Middle frontal gyrus (tissue), 1 donor: ENCODE results near the gene SNX27.
A peak's percentile ranks its signal among the peaks of the same experiment; 100 is the strongest.
"Not testable (repeated sequence)": the region's sequence is repeated elsewhere in the genome, so short reads cannot be mapped to it uniquely, and the experiment has no call there.

Experiments
- DNase-seq: peaks from one replicate; pipeline ENCODE4 v3.0.0-alpha.2; 2015; ENCODE audit warnings: low spot score; ENCODE audit errors: extremely low spot score

SNX27 gene

GRCh38 chr1:151638812-151639211 is 27.0 kb downstream of the SNX27 start:
- no peak for DNase-seq

- DNase-seq = no peak
Measured at GRCh38 chr1:151639466-151639865, 27.6 kb downstream of the SNX27 start.

GRCh38 chr1:151641229-151641628 is 29.4 kb downstream of the SNX27 start:
- DNase-seq = no peak

DNA sequence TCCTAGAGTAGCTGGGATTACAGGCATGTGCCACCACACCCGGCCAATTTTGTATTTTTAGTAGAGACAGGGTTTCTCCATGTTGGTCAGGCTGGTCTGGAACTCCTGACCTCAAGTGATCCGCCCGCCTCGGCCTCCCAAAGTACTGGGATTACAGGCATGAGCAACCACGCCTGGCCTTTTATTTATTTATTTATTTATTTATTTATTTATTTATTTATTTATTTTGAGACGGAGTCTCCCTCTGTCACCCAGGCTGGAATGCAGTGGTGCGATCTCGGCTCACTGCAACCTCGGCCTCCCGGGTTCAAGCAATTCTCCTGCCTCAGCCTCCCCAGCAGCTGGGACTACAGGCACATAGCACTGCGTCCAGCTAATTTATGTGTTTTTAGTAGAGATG is 31.2 kb downstream of the SNX27 start:
- DNase-seq = not testable (repeated sequence)

DNA sequence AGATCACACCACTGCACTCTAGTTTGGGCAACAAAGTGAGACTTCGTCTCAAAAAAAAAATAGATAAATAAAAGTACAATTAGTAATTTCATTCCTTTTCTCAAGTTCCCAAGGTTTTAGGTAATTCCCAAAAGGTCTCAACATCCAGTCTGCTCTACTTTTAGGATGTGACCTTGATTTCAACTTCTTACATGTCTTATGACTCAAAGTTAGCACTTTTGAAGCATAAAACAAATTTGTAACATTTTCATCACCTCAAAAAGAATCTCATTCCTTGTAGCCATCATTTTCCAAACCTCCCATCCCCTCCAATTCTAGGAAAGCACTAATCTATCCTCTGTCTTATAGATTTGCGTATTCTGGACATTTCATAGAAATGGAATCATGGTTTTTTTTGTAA is 32.2 kb downstream of the SNX27 start:
- no peak for DNase-seq

- no peak for DNase-seq
Measured at GRCh38 chr1:151653397-151653796, 41.5 kb downstream of the SNX27 start.

DNA sequence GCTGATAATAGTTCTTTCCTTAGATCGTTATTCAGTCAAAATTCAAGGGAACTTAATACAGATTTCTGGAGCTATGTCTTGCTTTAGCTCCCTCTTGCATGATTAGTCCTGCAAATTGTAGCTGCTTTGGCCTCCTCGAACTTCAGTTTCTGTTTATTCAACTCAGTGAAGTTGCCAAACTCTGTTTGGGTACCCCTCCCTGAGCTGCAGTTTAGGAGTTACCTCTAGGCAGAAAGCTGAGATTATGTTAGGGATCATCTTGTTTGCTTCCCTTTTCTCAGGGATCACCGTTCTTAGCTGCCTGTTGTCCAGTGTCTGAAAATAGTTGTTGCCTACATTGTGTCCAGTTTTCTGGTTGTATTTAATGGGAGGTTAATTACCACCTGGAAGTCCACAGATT is 43.5 kb downstream of the SNX27 start:
- no peak for DNase-seq

DNA sequence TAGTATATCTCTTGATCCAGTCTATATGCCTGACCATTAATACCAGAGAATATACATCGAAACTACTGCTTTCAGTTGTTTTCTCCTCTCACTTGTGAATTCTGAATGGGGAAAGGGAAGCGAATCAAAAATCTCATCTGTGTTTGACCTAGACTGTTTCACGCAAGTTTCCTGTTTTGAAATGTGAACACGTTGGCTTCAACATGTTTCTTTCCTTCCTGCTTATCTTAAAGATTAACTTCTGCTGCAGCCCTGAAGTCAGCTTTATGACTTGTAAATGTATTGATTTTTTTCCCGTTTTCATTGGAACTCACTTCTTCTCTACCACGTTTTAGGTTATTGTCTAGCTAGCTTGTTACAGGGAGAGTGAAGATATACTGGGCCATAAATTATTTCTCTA is 49.9 kb downstream of the SNX27 start:
- no peak for DNase-seq

DNA sequence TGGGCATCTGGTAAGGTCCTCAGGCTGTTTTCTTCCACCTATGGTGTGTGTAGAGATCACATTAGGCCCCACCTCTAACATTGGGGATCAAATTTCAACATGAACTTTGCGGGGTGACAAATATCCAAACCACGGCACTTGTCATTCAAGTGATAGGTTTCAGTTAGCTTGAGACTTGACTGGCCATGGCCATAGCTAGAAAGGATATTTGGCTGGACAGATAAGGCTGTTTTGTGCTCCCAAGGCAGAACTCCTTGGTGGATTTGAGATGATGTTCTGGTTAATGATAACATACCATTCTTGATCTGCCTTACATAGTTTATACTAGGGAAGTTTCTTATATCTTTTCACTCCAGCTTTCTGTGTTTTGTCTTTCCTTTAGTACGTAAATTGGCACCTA is 56.2 kb downstream of the SNX27 start:
- DNase-seq = no peak

DNA sequence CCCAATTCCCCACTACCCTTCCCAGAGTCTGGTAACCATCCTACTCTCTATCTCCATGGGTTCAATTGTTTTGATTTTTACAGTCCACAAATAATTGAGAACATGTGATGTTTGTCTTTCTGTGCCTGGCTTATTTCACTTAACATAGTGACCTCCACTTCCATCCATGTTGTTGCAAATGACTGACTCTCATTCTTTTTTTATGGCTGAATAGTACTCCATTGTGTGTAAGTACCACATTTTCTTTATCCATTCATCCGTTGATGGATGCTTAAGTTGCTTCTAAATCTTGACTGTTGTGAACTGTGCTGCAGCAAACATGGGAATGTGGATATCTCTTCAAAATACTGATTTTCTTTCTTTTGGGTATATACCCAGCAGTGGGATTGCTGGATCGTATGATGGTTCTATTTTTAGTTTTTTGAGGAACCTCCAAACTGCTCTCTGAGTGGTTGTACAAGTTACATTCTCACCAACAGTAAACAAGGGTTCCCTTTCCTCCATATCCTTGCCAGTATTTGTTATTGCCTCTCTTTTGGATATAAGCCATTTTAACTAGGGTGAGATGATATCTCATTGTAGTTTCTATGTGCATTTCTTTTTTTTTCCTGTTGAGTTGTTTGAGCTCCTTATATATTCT is 58.3 kb downstream of the SNX27 start:
- not testable (repeated sequence) for DNase-seq

- no peak for DNase-seq
Measured at GRCh38 chr1:151673407-151673806, 61.6 kb downstream of the SNX27 start.

DNA sequence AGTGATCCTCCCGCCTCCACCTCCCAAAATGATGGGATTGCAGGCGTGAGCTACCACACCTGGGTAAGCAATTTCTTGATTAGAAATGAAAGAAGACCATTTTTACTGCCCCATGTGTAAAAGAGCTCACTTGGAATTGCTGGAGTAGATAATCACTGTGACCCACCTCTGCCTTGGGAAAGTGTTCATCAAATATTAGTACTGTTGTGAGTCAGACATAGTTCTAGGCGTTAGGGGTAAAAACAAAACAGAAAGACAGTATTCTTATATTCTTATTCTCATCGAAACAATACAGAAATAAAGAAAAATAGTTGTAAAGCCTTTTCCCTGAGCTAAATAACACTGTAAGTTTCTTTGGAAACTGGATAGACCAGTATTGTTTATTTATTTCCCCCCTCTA is 68.5 kb downstream of the SNX27 start:
- no peak for DNase-seq

GRCh38 chr1:151680826-151681225 is 69.0 kb downstream of the SNX27 start:
- no peak for DNase-seq

DNA sequence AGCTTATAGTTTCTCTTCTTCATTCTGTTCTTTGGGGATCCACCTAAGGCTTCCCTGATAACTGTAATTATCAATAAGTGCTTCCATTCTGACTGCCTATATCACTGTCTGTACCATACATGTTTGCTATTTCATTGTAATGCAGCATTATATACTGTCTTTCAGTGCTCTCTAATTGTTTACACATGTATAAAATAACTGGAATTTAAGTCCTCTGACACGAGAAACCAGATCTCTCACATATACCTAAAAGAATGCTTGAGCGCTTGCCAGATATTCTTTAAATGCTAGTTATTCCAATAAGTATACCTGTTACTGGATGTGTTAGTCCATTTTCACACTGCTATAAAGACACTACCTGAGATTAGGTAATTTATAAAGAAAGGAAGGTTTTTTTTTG is 70.1 kb downstream of the SNX27 start:
- DNase-seq = no peak

DNA sequence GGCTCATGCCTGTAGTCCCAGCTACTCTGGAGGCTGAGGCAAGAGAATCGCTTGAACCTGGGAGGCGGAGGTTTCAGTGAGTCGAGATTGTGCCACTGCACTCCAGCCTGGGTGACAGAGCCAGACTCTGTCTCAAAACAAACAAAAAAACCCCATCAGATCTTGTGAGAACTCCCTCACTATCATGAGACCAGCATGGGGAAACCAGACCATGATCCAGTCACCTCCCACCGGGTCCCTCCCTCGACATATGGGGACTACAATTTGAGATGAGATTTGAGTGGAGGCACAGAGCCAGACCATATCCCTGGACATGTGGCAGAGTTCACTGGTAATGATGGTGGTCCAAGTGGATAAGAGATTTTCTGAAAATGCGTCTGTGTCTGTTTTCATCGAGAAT is 71.1 kb downstream of the SNX27 start:
- not testable (repeated sequence) for DNase-seq

DNA sequence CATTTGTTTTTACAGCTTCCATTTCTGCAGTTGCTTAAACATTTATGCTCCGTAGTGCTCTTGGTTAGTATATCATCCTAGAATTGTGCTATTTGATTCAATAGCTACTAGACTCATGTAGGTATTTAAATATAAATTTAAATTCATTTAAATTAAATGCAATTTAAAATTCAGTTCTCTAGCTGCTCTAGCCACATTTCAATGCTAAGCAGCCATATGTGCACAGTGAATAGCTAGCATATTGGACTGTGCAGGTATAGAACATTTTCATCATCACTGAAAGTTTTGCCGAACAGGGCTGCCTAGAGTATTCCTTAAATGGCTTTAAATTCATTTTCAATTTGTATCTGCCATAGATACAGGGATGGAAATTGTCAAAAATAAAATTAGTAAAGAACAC is 72.3 kb downstream of the SNX27 start:
- DNase-seq = no peak

GRCh38 chr1:151686561-151686960 is 74.7 kb downstream of the SNX27 start:
- DNase-seq = no peak

GRCh38 chr1:151689494-151689893 is 77.6 kb downstream of the SNX27 start:
- DNase-seq = no peak

DNA sequence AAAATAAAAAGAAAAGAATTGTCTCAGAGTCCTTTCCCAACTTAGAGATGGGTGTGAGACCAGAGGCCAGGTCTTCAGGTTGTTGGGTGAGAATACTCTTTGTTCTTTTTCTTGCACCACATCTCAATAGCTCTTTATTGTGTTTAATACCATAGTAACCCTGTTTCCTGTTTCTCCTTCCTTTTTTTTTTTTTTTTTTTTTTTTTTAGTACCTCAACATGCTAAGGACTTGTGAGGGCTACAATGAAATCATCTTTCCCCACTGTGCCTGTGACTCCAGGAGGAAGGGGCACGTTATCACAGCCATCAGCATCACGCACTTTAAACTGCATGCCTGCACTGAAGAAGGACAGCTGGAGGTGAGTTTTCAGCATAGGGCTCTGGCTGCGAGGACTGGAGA is 80.4 kb downstream of the SNX27 start:
- no peak for DNase-seq

DNA sequence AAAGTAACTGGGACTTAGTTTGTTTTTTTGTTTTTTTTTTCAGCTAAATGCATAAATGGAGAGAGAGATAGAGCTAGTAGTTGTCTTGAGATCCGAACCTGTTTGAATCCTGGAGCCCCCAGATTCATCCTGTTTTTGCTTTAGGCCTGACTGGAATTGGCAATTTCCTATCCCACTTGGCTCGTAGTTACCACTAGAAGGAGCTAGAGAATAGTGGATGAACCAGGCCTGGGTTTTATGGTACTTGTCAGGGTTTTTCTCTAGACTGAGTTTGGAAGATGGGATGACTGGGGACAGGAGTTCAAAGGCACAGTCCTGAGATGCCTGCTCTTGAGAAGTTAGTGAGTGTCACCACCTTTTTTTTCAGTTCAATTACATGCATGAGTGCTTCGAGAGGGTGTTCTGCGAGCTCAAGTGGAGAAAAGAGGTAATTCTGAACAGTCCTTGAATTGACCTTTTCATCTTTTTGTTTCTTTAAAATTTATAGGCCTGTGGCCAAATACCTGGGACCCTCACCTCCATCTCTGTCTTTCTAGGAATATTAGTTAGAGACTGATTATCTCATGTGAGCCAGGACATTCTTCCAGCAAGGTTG is 81.3 kb downstream of the SNX27 start:
- DNase-seq = peak; percentile 54

DNA sequence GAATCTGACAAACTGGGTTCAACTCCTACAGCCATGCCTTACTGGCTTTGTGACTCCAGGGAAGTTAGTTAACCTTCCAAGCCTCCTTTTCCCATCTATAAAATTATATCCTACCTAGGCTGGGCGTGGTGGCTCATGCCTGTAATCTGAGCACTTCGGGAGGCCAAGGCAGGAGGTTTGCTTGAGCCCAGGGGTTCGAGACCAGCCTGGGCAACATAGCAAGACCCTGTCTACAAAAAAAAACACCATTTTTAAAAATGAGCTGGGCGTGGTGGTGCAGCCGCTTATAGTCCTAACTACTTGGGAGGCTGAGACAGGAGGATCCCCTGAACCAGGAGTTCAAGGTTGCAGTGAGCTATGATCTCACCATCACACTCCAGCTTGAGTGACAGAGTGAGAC is 89.7 kb downstream of the SNX27 start:
- DNase-seq = no peak

- no peak for DNase-seq
Measured at GRCh38 chr1:151702936-151703335, 91.1 kb downstream of the SNX27 start.

GRCh38 chr1:151703813-151704212 is 92.0 kb downstream of the SNX27 start:
- DNase-seq = no peak

- no peak for DNase-seq
Measured at GRCh38 chr1:151704246-151704645, 92.4 kb downstream of the SNX27 start.
